Mammary epithelial cell (primary cell): ENCODE data around the gene TIMM17A.

Experiments
- CTCF ChIP-seq, 2 donors: IDR thresholded peaks in 1 of 2; conservative IDR thresholded peaks in 1 of 2; 2 replicates each; pipeline ENCODE4 v1.5.1; 2011 to 2012; ENCODE audit warnings: inconsistent platforms in 2 of 2, low read length in 2 of 2, mild to moderate bottlenecking in 2 of 2, control low read depth in 1 of 2, low read depth in 1 of 2; ENCODE audit not compliant: insufficient read depth in 1 of 2; ENCODE audit errors: extremely low read depth in 1 of 2
- EZH2 ChIP-seq: IDR thresholded peaks from 2 replicates; pipeline ENCODE4 v1.6.1; 2012; ENCODE audit warnings: low read length, inconsistent platforms, borderline replicate concordance

- no peak for TF ChIP-seq CTCF (conservative IDR thresholded peaks at IDR 0.05 in 1 of 2, IDR thresholded peaks at IDR 0.05 in 1 of 2; ENCODE audit: extremely low read depth in 1 of 2, insufficient read depth in 1 of 2, low read depth in 1 of 2, low read length in 2 of 2)
- no peak for TF ChIP-seq EZH2
These were observed 33.3 kb downstream of the TIMM17A start for GRCh38 chr1:201988601-201989000.
